Measurements from ENCODE around the gene LONRF2.

- TF ChIP-seq POLR2A (IDR thresholded peaks at IDR 0.05; ENCODE audit: low read depth, low read length) (no peak), CTCF (conservative IDR thresholded peaks at IDR 0.05; ENCODE audit: low read depth, low read length) (no peak), MAZ (IDR thresholded peaks at IDR 0.05; ENCODE audit: borderline replicate concordance, low read depth, low read length) (no peak)
Measured at GRCh38 chr2:100321866-100322820, at the start of gene LONRF2.

Data from IMR-90 (cell line).